Endothelial cell of hepatic sinusoid (primary cell): ENCODE measurements around the gene ZC2HC1C.

Source experiments
- in situ Hi-C: cut with HindIII; loops from 2 replicates; pipeline ENCODE4 v1.10.0; 2017; ENCODE audit warnings: low sequenced_read_pairs

ZC2HC1C gene

DNA sequence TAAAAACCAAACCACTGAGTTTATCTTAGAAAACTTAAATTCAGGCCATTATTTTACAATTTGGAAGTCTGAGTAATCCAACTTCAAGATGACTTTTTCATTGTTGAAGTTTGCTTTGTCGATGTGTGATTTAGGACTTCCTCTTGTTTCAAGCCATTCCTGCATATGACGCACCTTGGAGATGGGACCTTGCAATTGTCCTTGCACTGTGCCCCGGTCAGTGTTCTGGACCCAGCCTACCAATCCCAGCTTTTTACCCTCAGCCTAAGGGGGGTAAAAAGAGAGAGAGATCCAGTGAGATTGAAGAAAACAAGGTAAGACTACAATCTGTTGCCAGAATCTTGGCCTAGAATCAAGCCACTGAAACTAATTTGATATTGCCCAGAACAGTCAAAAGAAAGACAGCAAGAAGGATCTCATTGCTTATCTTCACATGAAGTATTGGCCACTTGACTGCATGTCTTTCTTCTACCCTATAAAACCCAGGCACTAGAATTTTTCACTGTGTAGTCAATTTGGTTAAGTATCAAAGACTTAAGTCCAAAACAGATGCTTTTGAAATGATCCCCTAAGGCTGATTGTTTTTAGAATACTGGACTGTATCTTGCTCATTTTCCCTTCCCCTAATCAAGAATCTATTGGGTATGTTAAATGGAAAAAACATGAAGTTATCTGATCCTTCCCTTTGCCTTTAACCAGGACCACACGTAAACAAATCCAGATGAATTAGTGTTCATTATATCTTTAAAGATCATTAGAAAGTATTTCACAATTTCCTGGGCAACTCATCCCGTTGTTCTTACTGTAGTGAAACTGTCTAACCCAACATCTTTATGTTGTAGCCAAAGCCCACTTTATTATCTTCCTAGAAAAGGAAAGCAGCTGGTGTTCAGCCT, 15.8 kb upstream of the ZC2HC1C start:
- in situ Hi-C loops: no loop called here

DNA sequence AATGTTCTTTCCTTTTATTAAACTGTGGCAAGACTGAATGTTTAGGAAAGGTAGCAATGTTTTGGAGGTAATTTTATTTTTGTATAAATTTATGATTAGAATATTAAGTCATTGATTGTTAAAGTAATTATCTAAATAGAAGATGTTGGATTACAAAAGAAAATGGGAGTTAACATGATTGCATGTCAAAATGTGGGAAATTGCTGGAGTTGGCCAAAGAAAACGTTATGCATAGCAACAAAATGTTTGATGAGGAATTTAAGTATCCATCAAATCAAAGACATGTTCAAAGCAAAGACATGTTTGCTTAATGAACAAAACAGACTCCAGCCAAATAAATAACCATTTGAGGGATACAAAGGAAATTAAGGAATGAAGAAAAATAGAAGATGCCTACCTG, 15.0 kb upstream of the ZC2HC1C start:
- in situ Hi-C loops: no loop called here

DNA sequence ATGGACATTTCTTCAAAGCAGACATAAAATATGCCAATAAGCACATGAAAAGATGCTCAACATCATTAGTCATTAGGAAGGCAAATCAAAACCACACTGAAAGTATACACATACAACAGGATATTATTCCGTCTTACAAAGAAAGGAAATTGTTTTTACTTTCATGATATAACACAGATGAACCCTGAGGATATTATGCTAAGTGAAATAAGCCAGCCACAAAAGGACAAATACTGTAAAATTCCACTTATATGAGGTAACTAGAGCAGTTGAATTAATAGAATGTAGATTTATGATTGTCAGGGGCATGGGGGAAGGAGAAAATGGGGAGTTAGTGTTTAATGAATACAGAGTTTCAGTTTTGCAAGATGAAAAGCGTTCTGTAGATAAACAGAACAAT, 9.8 kb upstream of the ZC2HC1C start:
- in situ Hi-C loops: no loop called here

DNA sequence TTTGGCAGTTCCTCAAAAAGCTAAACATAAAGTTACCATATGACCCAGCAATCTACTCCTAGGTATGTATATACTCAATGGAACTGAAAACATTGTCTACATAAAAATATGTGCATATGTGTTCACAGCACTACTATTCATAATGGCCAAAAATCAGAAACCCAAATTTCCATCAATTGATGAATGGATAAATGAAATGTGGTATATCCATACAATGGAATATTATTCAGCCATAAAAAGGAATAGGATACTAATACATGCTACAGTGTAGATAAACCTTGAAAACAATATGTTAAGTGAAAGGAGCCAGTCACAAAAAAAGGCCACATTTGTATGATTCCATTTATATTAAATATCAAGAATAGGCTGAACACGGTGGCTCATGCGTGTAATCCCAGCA, 9.0 kb upstream of the ZC2HC1C start:
- in situ Hi-C loops: no loop called here

DNA sequence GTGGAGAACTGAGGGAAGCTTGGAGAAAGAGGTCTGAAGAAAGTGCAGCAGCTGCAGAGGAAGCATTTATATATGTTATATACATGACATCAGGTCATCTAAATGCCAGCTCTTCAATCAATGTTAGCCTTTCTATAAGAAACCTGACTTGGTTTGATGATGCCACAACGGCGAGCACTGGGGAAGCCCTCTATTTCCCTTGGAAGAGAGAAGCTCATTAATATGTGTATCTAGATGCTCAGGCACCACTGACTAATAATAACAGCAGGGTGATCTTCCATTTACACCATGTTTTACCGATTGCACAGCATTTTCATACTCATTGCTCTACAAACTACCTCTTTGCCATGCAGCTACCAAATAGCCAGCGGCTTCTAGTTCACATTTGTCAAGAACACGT, 6.4 kb upstream of the ZC2HC1C start:
- in situ Hi-C loops: no loop called here

DNA sequence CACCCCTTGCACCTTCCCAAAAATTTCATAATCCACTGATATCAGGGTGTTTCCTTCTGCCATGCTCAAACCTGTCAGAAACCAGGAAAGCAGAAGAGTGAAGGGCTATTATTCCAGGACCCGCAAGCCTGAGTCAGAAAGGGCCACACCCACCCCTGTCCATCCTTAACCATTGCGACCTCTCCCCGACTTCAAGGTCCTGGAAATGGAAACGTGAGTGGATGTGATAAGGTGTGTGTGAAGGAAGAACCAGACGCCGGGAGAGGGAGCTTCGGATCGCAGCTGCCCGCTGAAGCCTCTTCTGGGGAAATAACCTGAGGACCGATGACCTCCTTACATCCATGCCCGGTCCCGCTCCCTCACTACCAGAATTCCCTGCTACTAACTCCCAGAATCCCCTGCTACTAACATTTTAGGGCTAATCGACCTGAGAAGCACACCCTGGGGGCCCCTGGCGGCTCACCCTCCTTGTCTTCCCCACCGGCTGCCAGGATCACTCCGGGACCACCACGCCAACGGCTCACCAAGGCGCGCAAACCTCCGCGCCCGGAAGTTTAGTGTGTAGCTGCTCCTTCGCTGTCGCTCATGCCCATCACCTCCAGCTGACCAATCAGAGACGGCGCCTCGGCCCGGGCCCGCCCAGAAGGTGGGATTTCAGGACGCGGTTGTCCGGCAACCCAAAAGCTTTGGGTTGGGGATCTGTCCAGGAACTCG, 5.8 kb upstream of the ZC2HC1C start, which contains the start of gene ACYP1:
TSS of gene ACYP1 (minus strand) at position 534 of the 714 bp plus-strand sequence. CDS start at position 63, 471 bp downstream.
- in situ Hi-C loops: no loop called here

DNA sequence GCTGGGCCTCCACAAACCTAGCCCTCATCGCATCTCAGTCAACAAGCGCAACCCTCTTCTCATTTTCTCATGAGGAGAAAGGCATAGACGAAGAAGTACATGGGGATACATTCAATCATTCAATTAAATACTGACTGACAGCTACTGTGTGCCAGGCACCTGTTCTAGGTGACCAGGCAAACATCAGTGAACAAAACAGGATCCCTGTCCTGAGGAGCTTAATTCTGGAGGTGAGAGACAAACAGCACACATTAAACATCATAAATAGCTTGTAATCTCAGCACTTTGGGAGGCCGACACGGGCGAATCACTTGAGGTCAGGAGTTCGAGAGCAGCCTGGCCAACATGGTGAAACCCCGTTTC, 5.3 kb upstream of the ZC2HC1C start:
- in situ Hi-C loops: no loop called here

DNA sequence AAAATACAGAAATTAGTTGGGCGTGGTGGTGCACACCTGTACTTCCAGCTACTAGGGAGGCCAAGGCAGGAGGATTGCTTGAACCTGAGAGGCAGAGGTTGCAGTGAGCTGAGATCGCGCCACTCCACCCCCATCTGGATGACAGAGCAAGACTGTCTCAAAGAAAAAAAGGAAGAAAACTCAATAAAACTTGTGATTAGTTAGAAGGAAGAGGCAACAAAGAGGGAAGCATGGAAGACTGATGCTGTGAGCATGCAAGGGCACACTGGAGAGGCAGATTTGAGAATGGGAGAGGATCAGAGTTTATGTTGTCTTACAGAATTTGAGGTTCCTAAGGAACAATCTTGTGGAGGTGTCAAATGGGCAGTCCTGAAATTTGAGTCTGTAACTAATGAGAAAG, 2.8 kb upstream of the ZC2HC1C start:
- in situ Hi-C loops: loop anchor here (5.0 kb wide), 1 partner anchor 104 kb away; no protein-coding TSS in a partner anchor

DNA sequence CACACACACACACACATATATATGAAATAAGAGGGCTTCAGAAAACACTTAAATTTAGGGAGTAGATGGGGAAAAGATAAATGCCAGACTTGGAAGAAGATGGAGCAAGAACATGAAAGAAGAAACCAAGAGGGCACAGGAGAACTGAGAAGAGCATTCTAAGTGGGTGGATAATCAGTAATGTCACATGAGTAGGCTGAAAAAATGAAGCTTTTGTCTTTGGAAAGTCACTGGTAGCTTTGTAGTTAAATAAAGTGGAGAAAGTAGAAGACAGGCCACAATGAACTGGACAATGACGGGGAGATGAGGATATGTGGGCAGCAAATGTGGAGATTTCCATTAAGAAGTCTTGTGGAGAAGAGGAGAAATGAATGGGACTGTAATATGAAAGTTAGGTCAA, 2.2 kb upstream of the ZC2HC1C start:
- in situ Hi-C loops: loop anchor here (5.0 kb wide), 1 partner anchor 105 kb away; no protein-coding TSS in a partner anchor

DNA sequence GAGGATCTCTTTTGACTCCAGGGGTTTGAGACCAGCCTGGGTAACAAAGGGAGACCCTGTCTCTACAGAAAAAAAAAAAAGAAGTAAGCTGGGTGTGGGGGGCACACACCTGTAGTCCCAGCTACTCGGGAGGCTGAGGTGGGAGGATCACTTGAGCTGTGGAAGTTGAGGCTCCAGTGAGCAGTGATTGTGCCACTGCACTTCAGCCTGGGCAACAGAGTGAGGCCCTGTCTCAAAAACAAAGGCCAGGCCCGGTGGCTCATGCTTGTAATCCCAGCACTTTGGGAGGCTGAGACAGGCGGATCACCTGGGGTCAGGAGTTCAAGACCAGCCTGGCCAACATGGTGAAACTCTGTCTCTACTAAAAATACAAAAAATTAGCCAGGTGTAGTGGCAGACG, 1.7 kb upstream of the ZC2HC1C start:
- in situ Hi-C loops: loop anchor here (5.0 kb wide), 1 partner anchor 105 kb away; no protein-coding TSS in a partner anchor

DNA sequence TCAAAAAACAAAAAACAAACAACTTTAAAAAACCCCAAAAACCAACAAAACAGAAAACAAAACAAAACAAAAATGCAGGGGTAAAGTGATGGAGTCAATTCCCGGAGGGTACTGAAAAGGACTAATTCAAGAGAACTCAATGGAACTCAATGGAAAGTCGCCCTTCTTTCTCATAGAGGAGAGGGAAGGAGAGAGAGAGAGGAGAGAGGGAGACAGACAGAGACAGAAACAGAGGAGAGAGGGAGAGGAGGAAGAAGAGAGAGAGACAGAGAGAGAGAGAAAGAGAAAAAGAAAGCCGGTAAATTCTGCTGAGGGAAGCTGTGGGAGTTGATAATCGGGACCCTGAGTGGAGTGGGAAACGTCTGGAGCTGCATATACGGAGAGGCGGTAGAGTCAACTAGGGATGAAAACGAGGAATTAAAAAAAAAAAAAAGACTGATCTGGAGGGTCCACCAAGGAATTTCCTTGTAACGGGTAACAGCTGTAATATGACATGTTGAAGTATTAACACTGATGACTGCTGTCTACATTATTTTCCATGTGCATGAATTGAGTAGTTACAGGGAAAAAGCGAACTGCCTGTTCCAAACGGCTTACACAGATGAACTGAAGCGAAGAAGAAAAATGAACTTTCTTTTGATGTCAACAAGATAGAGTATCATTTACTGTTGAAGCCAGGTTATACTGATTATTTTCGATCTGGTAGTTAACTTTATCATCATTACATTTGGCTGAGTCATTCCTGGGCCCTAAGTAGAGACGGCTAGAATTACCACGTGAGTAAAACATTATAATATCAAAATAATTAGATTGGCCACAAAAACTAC, 934 bp upstream of the ZC2HC1C start:
- in situ Hi-C loops: loop anchor here (5.0 kb wide), 1 partner anchor 106 kb away; no protein-coding TSS in a partner anchor

DNA sequence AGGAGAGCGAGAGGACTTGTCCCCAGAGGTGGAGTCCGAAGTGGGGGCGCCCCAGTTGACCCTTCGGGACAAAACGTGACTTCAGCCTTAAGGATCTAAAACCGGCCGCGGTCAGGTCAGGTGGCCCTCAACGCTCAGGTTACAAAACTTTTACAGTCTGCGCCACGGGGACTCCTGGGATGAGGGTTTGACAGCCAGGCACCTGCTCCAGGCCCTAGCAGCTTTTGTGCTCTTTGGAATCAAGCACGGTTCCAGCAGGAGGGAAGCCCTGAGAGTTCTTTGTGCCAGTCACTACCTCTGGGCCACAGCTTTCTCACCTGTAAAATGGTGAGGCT, 337 bp downstream of the ZC2HC1C start:
- in situ Hi-C loops: loop anchor here (5.0 kb wide), 1 partner anchor 107 kb away; no protein-coding TSS in a partner anchor

DNA sequence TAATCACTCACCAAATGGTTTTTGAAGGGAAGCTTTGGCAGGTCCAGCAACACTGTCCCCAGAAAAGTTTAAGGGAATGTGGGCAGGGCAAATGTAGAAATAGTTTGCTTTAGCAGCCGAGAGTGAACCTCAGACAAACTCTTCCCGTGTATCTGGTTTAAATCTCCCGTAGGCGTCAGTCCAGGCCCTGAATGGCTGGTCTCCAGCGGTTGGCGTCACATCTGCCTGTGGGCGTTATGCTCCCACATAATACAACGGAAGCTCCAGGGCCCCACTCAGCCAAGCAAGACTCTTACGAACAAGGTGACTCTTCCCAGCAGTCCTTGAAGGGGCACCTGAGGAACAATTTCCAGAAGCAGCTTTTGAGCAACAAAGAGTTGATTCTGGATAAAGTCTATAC, 942 bp downstream of the ZC2HC1C start:
- in situ Hi-C loops: no loop called here

DNA sequence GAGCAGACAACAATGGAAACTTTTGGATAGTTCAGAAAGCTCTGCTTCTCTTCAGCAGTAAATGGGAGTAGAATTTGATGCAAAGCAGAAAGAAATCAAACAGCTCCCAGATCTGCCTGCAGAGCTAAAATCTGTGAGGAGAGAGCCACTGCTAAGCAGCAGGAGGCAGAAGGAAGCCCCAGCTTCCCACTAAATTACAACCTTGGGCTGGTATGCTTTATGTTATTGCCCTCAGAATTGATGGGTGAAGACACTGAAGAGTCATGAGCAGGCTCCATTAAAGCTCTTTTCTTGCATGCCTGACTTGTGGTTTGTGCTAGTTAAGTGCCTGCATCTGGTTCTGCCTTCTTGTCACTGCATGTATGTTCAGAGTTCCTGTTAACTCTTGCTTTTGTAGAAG, 8.4 kb downstream of the ZC2HC1C start:
- in situ Hi-C loops: loop anchor here (5.0 kb wide), 2 partner anchors 65 to 170 kb away; no protein-coding TSS in a partner anchor

DNA sequence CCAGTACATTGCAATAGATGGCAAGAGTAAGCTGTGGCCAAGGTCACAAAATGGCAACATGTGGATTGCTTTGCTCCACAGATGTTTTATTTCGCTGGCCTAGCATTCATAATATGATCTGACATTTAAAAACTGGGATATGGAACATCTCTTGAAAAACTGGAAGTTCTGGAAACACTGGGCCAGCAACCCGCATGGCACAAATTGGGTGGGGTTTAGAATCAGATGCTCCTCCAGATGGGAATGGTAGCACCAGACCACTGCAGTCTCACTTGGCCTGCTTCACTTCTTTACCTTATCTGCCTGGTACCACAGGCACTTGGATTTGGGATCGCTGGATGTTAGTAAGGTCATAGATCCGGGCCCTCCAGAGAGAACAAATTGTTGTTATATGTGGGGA, 10.1 kb downstream of the ZC2HC1C start:
- in situ Hi-C loops: loop anchor here (5.0 kb wide), 2 partner anchors 67 to 172 kb away; no protein-coding TSS in a partner anchor

DNA sequence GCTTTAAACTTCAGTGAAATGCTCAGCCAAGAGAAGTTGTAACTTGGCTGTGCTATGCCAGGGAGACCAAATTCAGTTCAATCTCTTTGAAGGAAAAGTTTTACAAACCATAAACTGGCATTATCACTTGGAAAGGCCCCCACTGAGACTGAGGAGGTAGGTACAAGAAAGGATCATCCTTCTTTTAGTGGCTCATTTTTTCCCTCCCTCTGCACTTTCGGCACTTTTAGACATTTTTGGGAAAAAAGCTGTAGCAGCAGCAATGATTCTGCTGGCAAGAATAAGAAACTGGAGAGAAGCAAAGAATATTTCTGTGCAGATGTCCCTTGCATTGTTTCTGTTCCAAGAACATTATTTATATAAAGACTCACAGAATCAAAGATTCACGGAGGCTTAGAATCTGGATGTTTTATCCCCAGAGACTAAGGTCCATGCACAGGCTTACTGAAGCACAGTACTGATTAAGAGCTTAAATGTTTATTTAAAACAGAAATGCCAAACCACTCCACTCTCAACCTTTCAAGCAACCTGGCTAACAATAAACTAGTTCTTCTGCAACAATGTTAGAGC, 12.3 kb downstream of the ZC2HC1C start:
- in situ Hi-C loops: no loop called here

DNA sequence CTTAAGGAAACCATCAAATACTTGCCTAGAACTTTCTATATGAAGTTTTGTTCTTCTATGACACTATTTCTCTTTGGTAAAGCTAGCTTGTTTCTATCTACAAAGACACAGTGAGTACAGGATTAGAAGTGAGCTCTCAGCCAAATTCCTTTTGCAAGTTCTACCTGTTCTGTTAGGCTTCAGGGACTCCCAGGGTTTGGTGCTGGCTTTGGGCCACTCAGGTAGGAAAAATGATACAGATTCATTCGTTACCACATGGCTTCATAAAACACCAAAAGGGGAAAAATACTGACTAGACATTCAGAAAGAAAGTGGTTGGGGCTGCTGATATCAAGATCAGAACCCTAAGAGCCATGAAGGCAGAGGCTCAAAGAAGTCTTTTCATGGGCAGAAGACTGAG, 13.8 kb downstream of the ZC2HC1C start:
- in situ Hi-C loops: no loop called here

DNA sequence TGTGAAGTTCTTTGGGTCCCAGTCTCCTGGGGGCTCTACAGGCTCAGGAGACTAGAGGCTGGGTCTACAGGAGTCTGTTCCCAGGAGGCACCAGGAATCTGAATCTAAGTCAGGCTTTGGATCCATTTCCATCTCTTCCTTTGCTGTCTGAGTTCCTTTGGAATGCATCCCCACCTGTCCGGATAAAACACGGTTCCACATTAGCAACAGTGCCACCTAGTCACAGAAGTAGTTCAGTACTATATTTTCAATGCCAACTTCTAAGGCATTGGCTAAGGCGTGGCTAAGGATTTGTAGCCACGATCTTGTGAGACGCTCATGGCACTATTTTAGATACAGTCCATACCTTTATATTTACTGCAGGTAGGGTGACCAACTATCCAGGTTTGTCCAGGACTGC, 15.1 kb downstream of the ZC2HC1C start:
- in situ Hi-C loops: no loop called here

DNA sequence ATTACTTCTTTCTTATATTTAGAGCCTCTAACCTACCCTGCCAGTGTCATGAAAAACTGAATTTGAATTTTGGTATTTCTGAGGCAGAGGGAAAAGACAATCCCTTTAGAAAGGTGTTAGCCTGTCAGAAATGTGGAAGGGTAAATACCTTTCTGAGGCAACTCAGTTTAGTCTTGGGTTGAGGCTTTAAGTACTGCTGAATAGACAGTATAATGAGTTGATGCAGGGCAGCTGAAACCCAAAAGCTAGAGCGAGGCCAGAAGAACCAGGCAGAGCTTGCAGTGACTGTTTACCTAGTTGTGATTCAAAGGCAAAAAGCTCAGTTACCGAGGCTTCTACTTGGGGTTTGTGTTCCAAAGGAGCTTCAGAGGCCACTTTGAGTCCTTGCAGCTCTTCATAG, 18.7 kb downstream of the ZC2HC1C start:
- in situ Hi-C loops: no loop called here

DNA sequence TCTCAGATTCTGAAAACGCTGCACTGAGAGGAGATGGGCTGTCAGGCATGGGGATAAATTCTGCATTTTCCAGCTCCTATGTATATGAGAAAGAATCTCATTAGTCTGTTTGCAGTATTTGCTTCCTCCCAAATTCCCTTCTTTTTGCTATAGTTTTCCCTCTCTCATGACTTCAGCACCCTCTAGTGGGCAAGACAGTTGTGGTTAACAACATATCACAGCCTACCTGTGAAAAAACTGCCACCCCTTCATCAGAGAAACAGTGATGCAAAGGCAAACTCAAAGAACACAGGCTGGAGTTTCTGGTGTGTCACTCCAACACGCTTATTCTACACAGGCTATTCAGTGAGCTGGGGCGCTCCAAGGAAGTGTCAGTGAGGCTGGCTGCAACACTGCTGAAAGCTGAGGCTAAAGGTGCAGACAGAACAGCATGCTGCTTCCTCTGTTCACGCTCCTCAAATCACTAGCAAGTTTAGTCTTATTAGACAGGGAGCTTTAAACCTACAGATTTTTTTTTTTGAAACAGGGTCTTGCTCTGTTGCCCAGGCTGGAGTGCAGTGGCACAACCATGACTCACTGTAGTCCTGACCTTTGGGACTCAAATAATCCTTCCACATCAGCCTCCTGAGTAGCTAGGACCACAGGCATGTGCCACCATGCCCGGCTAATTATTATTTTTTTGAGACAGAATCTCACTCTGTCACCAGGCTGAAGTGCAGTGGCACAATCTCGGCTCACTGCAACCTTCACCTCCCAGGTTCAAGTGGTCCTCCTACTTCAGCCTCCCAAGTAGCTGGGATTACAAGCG, 19.3 kb downstream of the ZC2HC1C start:
- in situ Hi-C loops: no loop called here
